Loucy (cell line): ENCODE results near the gene ABHD2.

Experiments used
- H2AFZ ChIP-seq: fragments of 200-600 bp; sonication (generic); 2 replicates; pipeline ENCODE4 v1.6.0; 2016; ENCODE audit warnings: antibody characterized with exemption, mild to moderate bottlenecking, low read length, moderate library complexity
- H3F3A ChIP-seq: fragments of 200-600 bp; 2 replicates; pipeline ENCODE4 v1.6.0; 2016; ENCODE audit warnings: antibody characterized with exemption, low read depth, mild to moderate bottlenecking
- H3K27me3 ChIP-seq: fragments of 200-600 bp; sonication (generic); 2 replicates; pipeline ENCODE4 v1.6.1; 2014; ENCODE audit warnings: low read length, mild to moderate bottlenecking; ENCODE audit not compliant: insufficient read depth, poor library complexity, severe bottlenecking
- H3K36me3 ChIP-seq: fragments of 200-600 bp; sonication (generic); 2 replicates; pipeline ENCODE4 v1.6.1; 2016; ENCODE audit warnings: low read length; ENCODE audit not compliant: insufficient read depth
- H3K4me1 ChIP-seq: fragments of 200-600 bp; sonication (generic); 2 replicates; pipeline ENCODE4 v1.5.1; 2014; ENCODE audit warnings: low read length, mild to moderate bottlenecking; ENCODE audit not compliant: insufficient read depth, poor library complexity, severe bottlenecking
- H3K4me2 ChIP-seq: fragments of 200-600 bp; sonication (generic); 2 replicates; pipeline ENCODE4 v1.6.0; 2014; ENCODE audit warnings: antibody characterized with exemption, low read length, low read depth, mild to moderate bottlenecking; ENCODE audit not compliant: poor library complexity, severe bottlenecking
- H3K4me3 ChIP-seq: fragments of 200-600 bp; sonication (generic); 2 replicates; pipeline ENCODE4 v1.5.1; 2014; ENCODE audit warnings: low read length, mild to moderate bottlenecking, mixed read lengths; ENCODE audit not compliant: poor library complexity, severe bottlenecking
- H3K79me2 ChIP-seq: fragments of 200-600 bp; sonication (generic); 2 replicates; pipeline ENCODE4 v1.6.1; 2014; ENCODE audit warnings: low read length; ENCODE audit not compliant: insufficient read depth
- H3K9ac ChIP-seq: fragments of 200-600 bp; sonication (generic); 2 replicates; pipeline ENCODE4 v1.6.0; 2014; ENCODE audit warnings: mild to moderate bottlenecking, low read depth, low read length, moderate library complexity; ENCODE audit not compliant: poor library complexity, severe bottlenecking
- H3K9me2 ChIP-seq: fragments of 200-600 bp; sonication (generic); replicated peaks from 2 replicates; pipeline ENCODE4 v1.6.1; 2016; ENCODE audit warnings: low read depth, low read length, mixed read lengths
- H3K9me3 ChIP-seq: fragments of 200-600 bp; sonication (generic); 2 replicates; pipeline ENCODE4 v1.6.1; 2014; ENCODE audit warnings: mild to moderate bottlenecking, antibody characterized with exemption, low read length, low read depth; ENCODE audit not compliant: insufficient read depth
- H4K20me1 ChIP-seq: fragments of 200-600 bp; sonication (generic); 2 replicates; pipeline ENCODE4 v1.6.0; 2014; ENCODE audit warnings: antibody characterized with exemption, low read length, mild to moderate bottlenecking; ENCODE audit not compliant: insufficient read depth, poor library complexity, severe bottlenecking
- EZH2phosphoT487 ChIP-seq: fragments of 200-600 bp; IDR thresholded peaks from 2 replicates; pipeline ENCODE4 v1.6.1; 2018; ENCODE audit warnings: antibody characterized with exemption, mild to moderate bottlenecking, moderate library complexity, borderline replicate concordance
- TF ChIP-seq, protein P1 (sequence below): fragments of 200-600 bp; sonication (generic); conservative IDR thresholded peaks from 2 replicates; pipeline ENCODE4 v1.5.1; 2014; ENCODE audit warnings: mild to moderate bottlenecking, antibody characterized with exemption, low read length

ABHD2 gene

DNA sequence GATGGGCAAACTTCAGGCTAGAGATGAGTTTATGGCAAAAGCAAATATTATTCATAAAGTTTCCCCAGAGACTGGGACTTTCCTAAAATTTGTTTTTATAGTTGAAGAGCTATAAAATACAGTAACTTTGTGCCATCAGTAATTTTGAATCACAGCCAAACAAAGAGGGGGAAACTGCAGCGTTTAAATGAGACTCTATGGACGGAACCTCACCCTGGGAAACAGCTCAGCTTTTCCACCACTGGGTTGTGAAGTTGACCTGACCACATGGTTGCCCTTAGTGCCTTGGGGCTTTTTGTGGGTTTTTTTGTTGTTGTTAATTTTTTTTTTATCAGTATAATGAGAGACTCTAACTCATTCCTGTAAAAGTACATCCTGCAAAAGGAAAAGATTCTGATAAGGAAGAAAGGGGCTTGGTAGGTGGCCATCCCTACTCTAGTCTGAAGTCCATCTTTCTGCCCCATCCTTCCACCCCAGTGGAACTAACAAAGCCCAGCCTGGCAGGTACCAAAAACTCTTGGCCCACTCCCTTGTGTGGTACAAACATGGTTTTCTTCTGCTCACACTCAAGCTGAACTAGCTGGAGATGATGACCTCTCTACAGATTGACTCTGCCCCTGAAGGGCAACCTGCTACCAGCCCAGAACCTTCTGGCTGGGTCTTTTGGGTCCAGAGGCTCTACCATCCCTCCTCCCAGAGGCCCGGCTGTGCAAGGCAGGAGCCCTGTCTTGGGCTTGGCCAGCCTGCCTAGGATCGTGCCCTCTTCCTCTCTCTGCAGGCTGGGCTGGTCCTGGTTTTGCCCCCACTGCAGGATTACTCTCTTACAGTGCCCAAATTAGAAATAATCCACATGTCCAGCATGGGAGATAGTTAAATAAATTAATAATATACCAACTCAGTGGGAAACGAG, 92.0 kb downstream of the ABHD2 start:
- TF ChIP-seq, protein P1, sequence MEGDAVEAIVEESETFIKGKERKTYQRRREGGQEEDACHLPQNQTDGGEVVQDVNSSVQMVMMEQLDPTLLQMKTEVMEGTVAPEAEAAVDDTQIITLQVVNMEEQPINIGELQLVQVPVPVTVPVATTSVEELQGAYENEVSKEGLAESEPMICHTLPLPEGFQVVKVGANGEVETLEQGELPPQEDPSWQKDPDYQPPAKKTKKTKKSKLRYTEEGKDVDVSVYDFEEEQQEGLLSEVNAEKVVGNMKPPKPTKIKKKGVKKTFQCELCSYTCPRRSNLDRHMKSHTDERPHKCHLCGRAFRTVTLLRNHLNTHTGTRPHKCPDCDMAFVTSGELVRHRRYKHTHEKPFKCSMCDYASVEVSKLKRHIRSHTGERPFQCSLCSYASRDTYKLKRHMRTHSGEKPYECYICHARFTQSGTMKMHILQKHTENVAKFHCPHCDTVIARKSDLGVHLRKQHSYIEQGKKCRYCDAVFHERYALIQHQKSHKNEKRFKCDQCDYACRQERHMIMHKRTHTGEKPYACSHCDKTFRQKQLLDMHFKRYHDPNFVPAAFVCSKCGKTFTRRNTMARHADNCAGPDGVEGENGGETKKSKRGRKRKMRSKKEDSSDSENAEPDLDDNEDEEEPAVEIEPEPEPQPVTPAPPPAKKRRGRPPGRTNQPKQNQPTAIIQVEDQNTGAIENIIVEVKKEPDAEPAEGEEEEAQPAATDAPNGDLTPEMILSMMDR = no peak
- TF ChIP-seq EZH2phosphoT487 = no peak
- Histone ChIP-seq H3K27me3 (no peaks in the 10 kb centered on the region), H3K4me1 (no peaks in the 10 kb centered on the region), H3K79me2 (no peaks in the 10 kb centered on the region), H3K36me3 (peaks cover 55% of the 10 kb centered on the region; the same call in 1 of the 2 replicates), H3K4me2 (no peak overlapping the region), H3K9me3 (no peaks in the 10 kb centered on the region), H3F3A (no peaks in the 10 kb centered on the region), H3K4me3 (no peak overlapping the region), H2AFZ (no peak overlapping the region), H4K20me1 (no peaks in the 10 kb centered on the region), H3K9ac (no peak overlapping the region), H3K9me2 (no peaks in the 10 kb centered on the region)

DNA sequence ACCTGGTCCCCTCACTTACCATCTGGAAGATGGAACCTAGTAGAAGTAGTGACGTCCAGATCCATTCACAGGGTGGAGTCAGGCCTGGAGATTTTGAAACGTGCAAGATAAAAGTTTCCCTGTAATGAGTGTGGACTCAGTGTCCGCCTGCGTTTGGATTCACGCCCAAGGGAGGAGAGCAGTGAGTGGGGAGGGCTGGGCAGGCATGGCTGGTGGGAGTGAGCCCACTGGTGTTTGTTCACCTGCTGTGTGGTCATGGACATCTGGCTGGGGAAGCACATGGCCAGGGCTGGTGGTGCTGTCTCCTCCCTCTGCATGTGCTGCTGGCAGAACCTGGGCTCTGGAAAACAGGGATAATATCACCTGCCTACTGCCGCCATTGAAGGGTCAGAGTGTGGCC, 96.1 kb downstream of the ABHD2 start:
- no peak for TF ChIP-seq EZH2phosphoT487
- TF ChIP-seq, protein P1 = no peak
- Histone ChIP-seq H3K27me3 (no peaks in the 10 kb centered on the region), H4K20me1 (no peaks in the 10 kb centered on the region), H2AFZ (no peak overlapping the region), H3K4me3 (no peak overlapping the region), H3F3A (no peaks in the 10 kb centered on the region), H3K4me2 (no peak overlapping the region), H3K36me3 (peaks cover 58% of the 10 kb centered on the region; the same call in 1 of the 2 replicates), H3K4me1 (no peaks in the 10 kb centered on the region), H3K9me2 (no peaks in the 10 kb centered on the region), H3K9ac (no peak overlapping the region), H3K79me2 (no peaks in the 10 kb centered on the region), H3K9me3 (no peaks in the 10 kb centered on the region)

DNA sequence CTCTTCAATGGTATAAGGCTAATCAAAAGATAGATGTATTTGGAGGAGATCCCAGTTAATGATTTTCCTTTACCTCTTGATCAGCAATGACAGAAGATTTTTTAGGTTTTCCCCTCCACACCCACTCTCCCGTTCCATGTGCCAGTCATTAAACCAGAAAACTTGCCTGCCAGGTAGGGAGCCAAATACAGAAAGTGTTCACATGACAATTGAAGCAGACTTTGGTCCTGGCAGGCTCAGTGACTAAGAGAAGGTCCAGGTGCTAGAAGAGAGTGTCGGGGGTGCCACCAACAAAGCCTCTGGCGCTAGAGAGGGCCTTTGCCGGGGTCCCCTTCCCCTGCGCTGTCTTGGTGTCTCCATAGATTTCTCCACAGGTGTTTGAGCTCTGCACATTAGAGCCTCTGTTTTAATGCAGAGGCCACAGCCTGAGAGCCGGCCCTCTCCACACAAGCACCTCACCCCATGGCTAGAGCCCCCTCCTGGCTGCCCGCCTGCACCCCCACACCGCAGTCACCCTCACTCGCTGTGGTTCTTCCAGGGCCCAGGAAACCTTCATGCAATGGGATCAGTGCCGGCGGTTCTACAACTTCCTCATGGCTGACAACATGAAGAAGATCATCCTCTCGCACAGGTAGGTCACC, 96.8 kb downstream of the ABHD2 start:
- Histone ChIP-seq H3K4me2 (no peak overlapping the region), H4K20me1 (no peaks in the 10 kb centered on the region), H3K9me3 (no peaks in the 10 kb centered on the region)

More for the DNA sequence above, 96.8 kb downstream of the ABHD2 start:
- TF ChIP-seq, protein P1 = no peak
- H3K36me3 ChIP-seq = peaks cover 59% of the 10 kb centered on the region; the same call in 1 of the 2 replicates
- no peaks in the 10 kb centered on the region for H3K79me2 ChIP-seq
- no peaks in the 10 kb centered on the region for H3K9me2 ChIP-seq
- H3K4me1 ChIP-seq = no peaks in the 10 kb centered on the region
- H3K9ac ChIP-seq = no peak overlapping the region
- no peaks in the 10 kb centered on the region for H3K27me3 ChIP-seq
- no peak overlapping the region for H3K4me3 ChIP-seq
- no peaks in the 10 kb centered on the region for H3F3A ChIP-seq
- H2AFZ ChIP-seq = no peak overlapping the region
